Heart right ventricle (tissue), 16 donors: ENCODE results near the gene HAND1. TPM values are rescaled to one million over a fixed set of nuclear protein-coding genes. Genes with fewer than 3 reads are reported as not detected.
"Not testable (repeated sequence)": the region's sequence is repeated elsewhere in the genome, so short reads cannot be mapped to it uniquely, and the experiment has no call there.

ENCODE experiments used
- ATAC-seq, 8 donors: fragments of 200-7000 bp; cut with Tn5 transposase; one replicate each; pipeline ENCODE4 v1.9.1; 2020; ENCODE audit warnings: mild to moderate bottlenecking in 8 of 8, moderate library complexity in 8 of 8, moderate number of reproducible peaks in 1 of 8
- DNase-seq, 2 donors: peaks; one replicate each; pipeline ENCODE4 v3.0.0-alpha.2; 2020
- H3K27ac ChIP-seq, 10 donors: fragments of 200-600 bp; sonication (generic) in 2 of 10; one replicate each; pipeline versions ENCODE4 v1.5.0 to v1.8.0; 2020 to 2022; ENCODE audit warnings: mild to moderate bottlenecking in 3 of 10
- H3K27me3 ChIP-seq, 7 donors: fragments of 200-600 bp; one replicate each; pipeline ENCODE4 v1.8.0; 2021 to 2022; ENCODE audit warnings: mild to moderate bottlenecking in 2 of 7
- H3K36me3 ChIP-seq, 9 donors: fragments of 200-600 bp; sonication (generic) in 1 of 9; one replicate each; pipeline versions ENCODE4 v1.5.0 to v1.8.0; 2020 to 2022; ENCODE audit warnings: mild to moderate bottlenecking in 2 of 9
- H3K4me1 ChIP-seq, 9 donors: fragments of 200-600 bp; sonication (generic) in 1 of 9; one replicate each; pipeline versions ENCODE4 v1.5.0 to v1.8.0; 2020 to 2022; ENCODE audit warnings: mild to moderate bottlenecking in 4 of 9
- H3K4me3 ChIP-seq, 10 donors: fragments of 200-600 bp; sonication (generic) in 2 of 10; one replicate each; pipeline versions ENCODE4 v1.5.0 to v1.8.0; 2020 to 2022; ENCODE audit warnings: mild to moderate bottlenecking in 7 of 10, moderate library complexity in 2 of 10
- H3K9me3 ChIP-seq, 11 donors: fragments of 200-600 bp in 10 of 11; sonication (generic) in 2 of 11; one replicate each; pipeline versions ENCODE4 v1.5.0 to v1.8.0; 2013 to 2022; ENCODE audit warnings: mild to moderate bottlenecking in 2 of 11, control low read depth in 1 of 11, moderate library complexity in 1 of 11
- CTCF ChIP-seq, 9 donors: fragments of 200-600 bp; sonication (generic) in 2 of 9; IDR thresholded peaks; one replicate each; pipeline versions ENCODE4 v1.5.0 to v1.8.0; 2021 to 2022; ENCODE audit warnings: antibody characterized with exemption in 9 of 9, mild to moderate bottlenecking in 5 of 9, moderate library complexity in 1 of 9
- WGBS, 2 donors: extraction: QIAGEN DNeasy Blood & Tissue Kit; methylation state at CpG; one replicate each; pipeline ENCODE4 v1.1.7; 2013; ENCODE audit warnings: inconsistent platforms in 1 of 2; 5-methylcytosine and 5-hydroxymethylcytosine counted together
- intact Hi-C, 10 donors: fragments of 100-400 bp; cut with DNase I; formaldehyde crosslinking; loops; one replicate each; pipeline versions ENCODE4 v1.11.1 to v1.14.2; 2022
- polyA plus RNA-seq, 2 donors: library from polyadenylated mRNA; stranded (reverse); fragments of 200-250 nt; gene quantifications; one replicate each; pipeline ENCODE4 v1.2.3, GENCODE V29; 2013
- total RNA-seq, 10 donors: library from RNA; stranded (reverse); fragmentation: NEBNext Ultra II Directional in 3 of 10; extraction: Animal tissue kit (Norgen Biotek cat#: 25700) in 3 of 10; gene quantifications; one replicate each; pipeline versions ENCODE4 v1.2.1 to v1.2.4, GENCODE V29; 2021 to 2023
- donor health status: Arrhythmogenic right ventricular cardiomyopathy.
- donor health status: ischemic (EF 13 %, LVEDD 7.1; RV severe dilation, severe dysfunction).
- donor health status: healthy with polysubstance abuse.
- donor health status: DM: no; HTN: yes; CAD: no.
- donor health status: DM: no; HTN: no; CAD: no.
- donor health status: ischemic (EF 25% LVEDD 6.9; RV normal size, moderate dysfunction).
- donor health status: ischemic (EF 25% LVEDD 5.7; RV mildly dilated, moderate dysfunction).
- donor health status: healthy.
- donor health status: DM: yes; HTN: yes; CAD: no.
- donor health status: Ischemic cardiomyopathy.
- donor health status: ischemic (EF 35%, LVEDD 5.7; RV mildly dilated, moderate dysfunction).
- donor health status: nonischemic (EF 11% LVEDD 7.7; RV severe dilation, severe dysfunction).
- donor health status: DM: yes; HTN: yes; CAD: no.
- donor health status: PGD.
- donor health status: ischemic (EF 29% LVEDD 5.4; RV normal size, mild dysfunction).
- donor health status: nonischemic (EF 23%, LVEDD 6.1; RV moderate dilation, normal function).

HAND1 gene
- total and polyA plus RNA-seq, 12 donors: 16.8 to 33.0 (median 24.6) TPM

DNA sequence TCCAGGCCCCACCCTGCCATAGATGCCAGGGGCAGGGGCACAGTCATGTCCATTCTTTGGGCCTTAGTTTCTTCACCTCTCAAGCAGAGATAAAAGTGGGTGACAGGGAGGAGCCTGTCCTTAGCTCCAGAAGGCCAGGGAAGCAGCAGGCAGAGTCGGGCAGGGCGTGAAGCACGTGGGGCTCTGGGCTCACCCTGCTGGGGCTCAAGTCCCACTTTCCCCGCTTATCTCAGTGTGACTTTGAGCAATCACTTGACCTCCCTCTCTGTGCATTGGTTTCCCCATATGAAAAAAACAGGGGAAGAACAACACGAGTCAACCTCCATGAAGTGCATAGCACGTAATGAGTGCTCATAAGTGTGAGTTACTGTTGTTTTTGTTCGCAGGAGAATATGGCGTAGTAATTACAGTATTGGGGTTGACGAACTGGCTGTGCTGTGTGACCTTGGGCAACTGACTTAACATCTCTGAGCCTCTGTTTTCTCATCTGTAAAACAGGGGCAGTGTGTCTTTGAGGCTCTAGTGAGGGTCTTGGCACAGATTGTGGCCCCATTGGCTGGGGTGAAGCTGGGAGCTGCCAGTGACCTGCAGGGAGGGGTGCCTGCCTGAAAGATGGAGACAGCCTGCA, 39.9 kb upstream of the HAND1 start:
- no peak for TF ChIP-seq CTCF (IDR thresholded peaks at IDR 0.05)
- Histone ChIP-seq H3K9me3 (no peaks in the 10 kb centered on the region), H3K36me3 (no peaks in the 10 kb centered on the region), H3K4me1 (peaks cover 0 to 5% (median 0%) of the 10 kb centered on the region in 9 donors), H3K4me3 (no peak overlapping the region), H3K27ac (no peak overlapping the region), H3K27me3 (peaks cover 0 to 54% (median 46%) of the 10 kb centered on the region in 7 donors)
- ATAC-seq (no peak), DNase-seq (no peak)
- intact Hi-C loops: no loop called here
- WGBS, 2 donors: 77 to 80% methylated on average over 9 of the region's 9 CpGs

DNA sequence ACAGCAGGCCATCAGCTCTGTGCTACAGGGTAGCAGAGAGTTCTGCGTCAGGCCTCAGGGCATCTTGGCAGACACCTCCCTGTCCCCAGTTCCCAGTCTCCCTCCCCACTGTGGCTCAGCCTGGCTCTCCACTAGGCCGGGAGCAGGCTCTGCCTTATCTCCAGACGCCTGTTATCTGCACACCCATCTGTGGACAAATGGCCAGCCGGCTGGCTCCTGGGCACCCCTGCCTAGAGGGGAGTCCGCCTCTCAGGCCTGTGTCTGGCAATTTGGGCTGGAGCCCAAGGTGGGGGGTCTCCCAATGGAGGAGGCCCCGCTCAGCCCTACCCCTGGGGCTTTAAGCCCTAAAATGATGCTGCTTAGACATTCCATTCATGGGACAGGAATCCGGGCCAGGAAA, 39.2 kb upstream of the HAND1 start:
- H3K4me3 ChIP-seq: no peak overlapping the region
- H3K27ac ChIP-seq: no peak overlapping the region
- intact Hi-C loops: no loop called here
- DNase-seq (no peak), ATAC-seq (no peak)
- peaks cover 0 to 5% (median 0%) of the 10 kb centered on the region in 9 donors for H3K4me1 ChIP-seq
- 79 to 81% methylated on average over 7 of the region's 7 CpGs for WGBS, 2 donors
- H3K27me3 ChIP-seq: peaks cover 0 to 52% (median 43%) of the 10 kb centered on the region in 7 donors
- no peak for TF ChIP-seq CTCF (IDR thresholded peaks at IDR 0.05)
- H3K36me3 ChIP-seq: no peaks in the 10 kb centered on the region
- H3K9me3 ChIP-seq: no peaks in the 10 kb centered on the region

GRCh38 chr5:154516475-154516874, 38.4 kb upstream of the HAND1 start:
- no peak for DNase-seq
- Histone ChIP-seq H3K9me3 (no peaks in the 10 kb centered on the region), H3K27me3 (peaks cover 0 to 48% (median 37%) of the 10 kb centered on the region in 7 donors), H3K27ac (no peak overlapping the region), H3K36me3 (no peaks in the 10 kb centered on the region), H3K4me3 (no peak overlapping the region), H3K4me1 (peaks cover 0 to 5% (median 0%) of the 10 kb centered on the region in 9 donors)
- no peak for TF ChIP-seq CTCF (IDR thresholded peaks at IDR 0.05)
- intact Hi-C loops: no loop called here
- no peak for ATAC-seq
- 84% methylated on average over 5 of the region's 5 CpGs for WGBS, 2 donors

DNA sequence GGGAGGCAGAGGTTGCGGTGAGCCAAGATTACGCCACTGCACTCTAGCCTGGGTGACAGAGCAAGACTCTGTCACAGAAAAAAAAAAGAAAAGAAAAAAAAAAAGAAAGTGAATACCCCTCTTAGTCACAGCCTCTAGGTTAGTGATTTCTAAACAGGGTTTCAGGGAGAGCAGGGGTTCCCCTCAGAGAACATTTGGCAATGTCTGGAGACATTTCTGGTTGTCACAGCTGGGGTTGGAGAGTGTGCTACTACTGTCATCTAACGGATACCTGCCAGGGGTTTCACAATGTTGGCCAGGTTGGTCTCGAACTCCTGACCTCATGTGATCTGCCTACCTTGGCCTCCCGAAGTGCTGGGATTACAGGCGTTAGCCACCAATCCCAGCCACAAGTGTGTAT, 37.5 kb upstream of the HAND1 start:
- H3K27me3 ChIP-seq: peaks cover 0 to 46% (median 33%) of the 10 kb centered on the region in 7 donors
- DNase-seq, H3K4me1 ChIP-seq, intact Hi-C loops, H3K27ac ChIP-seq, H3K9me3 ChIP-seq, ATAC-seq, H3K36me3 ChIP-seq, H3K4me3 ChIP-seq: not testable (repeated sequence)
- 84 to 86% methylated on average over 6 of the region's 6 CpGs for WGBS, 2 donors

- H3K27me3 ChIP-seq: peaks cover 0 to 36% (median 25%) of the 10 kb centered on the region in 7 donors
- no peaks in the 10 kb centered on the region for H3K36me3 ChIP-seq
- intact Hi-C loops: no loop called here
- no peak overlapping the region for H3K4me3 ChIP-seq
- no peak overlapping the region for H3K27ac ChIP-seq
- H3K4me1 ChIP-seq: no peaks in the 10 kb centered on the region
- WGBS, 2 donors: 89 to 90% methylated on average over 2 of the region's 2 CpGs
- TF ChIP-seq CTCF (IDR thresholded peaks at IDR 0.05): no peak
- no peaks in the 10 kb centered on the region for H3K9me3 ChIP-seq
- no peak for ATAC-seq
- no peak for DNase-seq
Measured at GRCh38 chr5:154514331-154514730, 36.3 kb upstream of the HAND1 start.
